ENCODE measurements around the gene SOX3.

Gene SOX3

GRCh38 chrX:140504371-140505324 is at the start of gene SOX3:
Gene SOX3, minus strand, starts transcription at chrX:140505069. Its CDS starts 9 bp downstream, at chrX:140505060.
- DNase-seq = no peak

GRCh38 chrX:140548985-140549384 is 44.1 kb upstream of the SOX3 start:
- DNase-seq = no peak

- no peak for DNase-seq
These were observed 21.3 kb upstream of the SOX3 start for GRCh38 chrX:140526171-140526570.

GRCh38 chrX:140525448-140525847 is 20.6 kb upstream of the SOX3 start:
- no peak for DNase-seq

GRCh38 chrX:140524556-140524955 is 19.7 kb upstream of the SOX3 start:
- DNase-seq = no peak

GRCh38 chrX:140521393-140521792 is 16.5 kb upstream of the SOX3 start:
- DNase-seq = no peak

- no peak for DNase-seq
These were observed 9.7 kb upstream of the SOX3 start for GRCh38 chrX:140514554-140514953.

- no peak for DNase-seq
These were observed 6.0 kb upstream of the SOX3 start for GRCh38 chrX:140510895-140511295.

GRCh38 chrX:140510306-140510676 is 5.4 kb upstream of the SOX3 start:
- no peak for DNase-seq

- no peak for DNase-seq
These were observed 4.8 kb upstream of the SOX3 start for GRCh38 chrX:140509468-140510305.

- no peak for DNase-seq
These were observed 4.1 kb upstream of the SOX3 start for GRCh38 chrX:140508958-140509357.

GRCh38 chrX:140507982-140508305 is 3.1 kb upstream of the SOX3 start:
- DNase-seq = no peak

GRCh38 chrX:140507223-140507981 is 2.5 kb upstream of the SOX3 start:
- DNase-seq = no peak

GRCh38 chrX:140505421-140506337 is 810 bp upstream of the SOX3 start:
- DNase-seq = no peak

GRCh38 chrX:140503714-140504351 is 1.0 kb downstream of the SOX3 start:
- DNase-seq = no peak

GRCh38 chrX:140503238-140503601 is 1.6 kb downstream of the SOX3 start:
- no peak for DNase-seq

GRCh38 chrX:140502491-140503237 is 2.2 kb downstream of the SOX3 start:
- DNase-seq = no peak

- no peak for DNase-seq
These were observed 2.9 kb downstream of the SOX3 start for GRCh38 chrX:140501940-140502468.

GRCh38 chrX:140501321-140501720 is 3.5 kb downstream of the SOX3 start:
- no peak for DNase-seq

- DNase-seq = no peak
These were observed 4.4 kb downstream of the SOX3 start for GRCh38 chrX:140500441-140500840.

GRCh38 chrX:140495739-140496138 is 9.1 kb downstream of the SOX3 start:
- DNase-seq = no peak

Data from stimulated activated naive CD4-positive, alpha-beta T cell (primary cell).